ENCODE results near the gene BCAS1. TPM values are rescaled to one million over a fixed set of nuclear protein-coding genes. Genes with fewer than 3 reads are reported as not detected.
"Not testable (repeated sequence)": the region's sequence is repeated elsewhere in the genome, so short reads cannot be mapped to it uniquely, and the experiment has no call there.

The BCAS1 gene
- total and polyA plus RNA-seq, 2 donors = 0.38 to 1.5 TPM

GRCh38 chr20:53932655-53933192, 137.7 kb downstream of the BCAS1 start:
- H3K36me3 ChIP-seq (ENCODE audit: control insufficient read depth in 2 of 2, insufficient read depth in 2 of 2, low read length in 1 of 2); DNase-seq (ENCODE audit: low read depth in 6 of 9, low spot score in 9 of 9); H3K9me3 ChIP-seq (ENCODE audit: control insufficient read depth in 2 of 2, insufficient read depth in 1 of 2, low read length in 1 of 2); H3K4me3 ChIP-seq (ENCODE audit: low read length in 2 of 2); H3K27me3 ChIP-seq (ENCODE audit: control insufficient read depth in 2 of 2, insufficient read depth in 1 of 2, low read length in 1 of 2); H3K27ac ChIP-seq (ENCODE audit: low read depth in 1 of 2, low read length in 1 of 2): not testable (repeated sequence)
- H3K4me1 ChIP-seq (ENCODE audit: control insufficient read depth in 2 of 2, insufficient read depth in 2 of 2, low read length in 2 of 2) = peaks cover 11 to 22% of the 10 kb centered on the region in 2 donors
- 94% methylated on average over 5 of the region's 5 CpGs for WGBS

- peaks cover 11 to 22% of the 10 kb centered on the region in 2 donors for H3K4me1 ChIP-seq (ENCODE audit: control insufficient read depth in 2 of 2, insufficient read depth in 2 of 2, low read length in 2 of 2)
- no peaks in the 10 kb centered on the region for H3K27me3 ChIP-seq (ENCODE audit: control insufficient read depth in 2 of 2, insufficient read depth in 1 of 2, low read length in 1 of 2)
- H3K36me3 ChIP-seq (ENCODE audit: control insufficient read depth in 2 of 2, insufficient read depth in 2 of 2, low read length in 1 of 2) = no peaks in the 10 kb centered on the region
- no peak for DNase-seq (ENCODE audit: low read depth in 6 of 9, low spot score in 9 of 9)
- H3K4me3 ChIP-seq (ENCODE audit: low read length in 2 of 2) = no peak overlapping the region
- no peaks in the 10 kb centered on the region for H3K9me3 ChIP-seq (ENCODE audit: control insufficient read depth in 2 of 2, insufficient read depth in 1 of 2, low read length in 1 of 2)
- WGBS = 95% methylated on average over 1 of the region's 1 CpG
- no peak overlapping the region for H3K27ac ChIP-seq (ENCODE audit: low read depth in 1 of 2, low read length in 1 of 2)
Measured at GRCh38 chr20:53931597-53931996, 138.8 kb downstream of the BCAS1 start.

- Histone ChIP-seq H3K9me3 (ENCODE audit: control insufficient read depth in 2 of 2, insufficient read depth in 1 of 2, low read length in 1 of 2) (no peaks in the 10 kb centered on the region), H3K27ac (ENCODE audit: low read depth in 1 of 2, low read length in 1 of 2) (no peak overlapping the region), H3K4me3 (ENCODE audit: low read length in 2 of 2) (no peak overlapping the region), H3K36me3 (ENCODE audit: control insufficient read depth in 2 of 2, insufficient read depth in 2 of 2, low read length in 1 of 2) (no peaks in the 10 kb centered on the region), H3K4me1 (ENCODE audit: control insufficient read depth in 2 of 2, insufficient read depth in 2 of 2, low read length in 2 of 2) (peaks cover 11 to 22% of the 10 kb centered on the region in 2 donors), H3K27me3 (ENCODE audit: control insufficient read depth in 2 of 2, insufficient read depth in 1 of 2, low read length in 1 of 2) (no peaks in the 10 kb centered on the region)
- WGBS = 93% methylated on average over 3 of the region's 3 CpGs
- no peak for DNase-seq (ENCODE audit: low read depth in 6 of 9, low spot score in 9 of 9)
Measured at GRCh38 chr20:53930651-53931504, 139.5 kb downstream of the BCAS1 start.

GRCh38 chr20:53929974-53930650, 140.3 kb downstream of the BCAS1 start:
- no peaks in the 10 kb centered on the region for H3K9me3 ChIP-seq (ENCODE audit: control insufficient read depth in 2 of 2, insufficient read depth in 1 of 2, low read length in 1 of 2)
- WGBS = 79% methylated on average over 6 of the region's 6 CpGs
- H3K4me3 ChIP-seq (ENCODE audit: low read length in 2 of 2) = no peak overlapping the region
- no peak overlapping the region for H3K27ac ChIP-seq (ENCODE audit: low read depth in 1 of 2, low read length in 1 of 2)
- H3K36me3 ChIP-seq (ENCODE audit: control insufficient read depth in 2 of 2, insufficient read depth in 2 of 2, low read length in 1 of 2) = no peaks in the 10 kb centered on the region
- DNase-seq (ENCODE audit: low read depth in 6 of 9, low spot score in 9 of 9) = no peak
- H3K27me3 ChIP-seq (ENCODE audit: control insufficient read depth in 2 of 2, insufficient read depth in 1 of 2, low read length in 1 of 2) = no peaks in the 10 kb centered on the region
- H3K4me1 ChIP-seq (ENCODE audit: control insufficient read depth in 2 of 2, insufficient read depth in 2 of 2, low read length in 2 of 2) = peaks cover 7 to 15% of the 10 kb centered on the region in 2 donors

- Histone ChIP-seq H3K36me3 (ENCODE audit: control insufficient read depth in 2 of 2, insufficient read depth in 2 of 2, low read length in 1 of 2) (no peaks in the 10 kb centered on the region), H3K27ac (ENCODE audit: low read depth in 1 of 2, low read length in 1 of 2) (no peak overlapping the region)
- 97% methylated on average over 2 of the region's 2 CpGs for WGBS
Measured at GRCh38 chr20:53929399-53929798, 141.0 kb downstream of the BCAS1 start.

GRCh38 chr20:53927990-53928389, 142.4 kb downstream of the BCAS1 start:
- peaks cover 0 to 2% of the 10 kb centered on the region in 2 donors for H3K4me1 ChIP-seq (ENCODE audit: control insufficient read depth in 2 of 2, insufficient read depth in 2 of 2, low read length in 2 of 2)
- 96% methylated on average over 7 of the region's 7 CpGs for WGBS
- no peaks in the 10 kb centered on the region for H3K27me3 ChIP-seq (ENCODE audit: control insufficient read depth in 2 of 2, insufficient read depth in 1 of 2, low read length in 1 of 2)
- no peaks in the 10 kb centered on the region for H3K9me3 ChIP-seq (ENCODE audit: control insufficient read depth in 2 of 2, insufficient read depth in 1 of 2, low read length in 1 of 2)
- no peak overlapping the region for H3K27ac ChIP-seq (ENCODE audit: low read depth in 1 of 2, low read length in 1 of 2)
- no peak for DNase-seq (ENCODE audit: low read depth in 6 of 9, low spot score in 9 of 9)
- H3K36me3 ChIP-seq (ENCODE audit: control insufficient read depth in 2 of 2, insufficient read depth in 2 of 2, low read length in 1 of 2) = no peaks in the 10 kb centered on the region
- H3K4me3 ChIP-seq (ENCODE audit: low read length in 2 of 2) = no peak overlapping the region

More at GRCh38 chr20:53929399-53929798, 141.0 kb downstream of the BCAS1 start:
- peaks cover under 1 to 8% of the 10 kb centered on the region in 2 donors for H3K4me1 ChIP-seq (ENCODE audit: control insufficient read depth in 2 of 2, insufficient read depth in 2 of 2, low read length in 2 of 2)
- H3K9me3 ChIP-seq (ENCODE audit: control insufficient read depth in 2 of 2, insufficient read depth in 1 of 2, low read length in 1 of 2) = no peaks in the 10 kb centered on the region
- DNase-seq (ENCODE audit: low read depth in 6 of 9, low spot score in 9 of 9) = no peak
- no peaks in the 10 kb centered on the region for H3K27me3 ChIP-seq (ENCODE audit: control insufficient read depth in 2 of 2, insufficient read depth in 1 of 2, low read length in 1 of 2)
- no peak overlapping the region for H3K4me3 ChIP-seq (ENCODE audit: low read length in 2 of 2)

GRCh38 chr20:53926428-53927028, 143.9 kb downstream of the BCAS1 start:
- no peak for DNase-seq (ENCODE audit: low read depth in 6 of 9, low spot score in 9 of 9)
- 70% methylated on average over 5 of the region's 5 CpGs for WGBS
- no peaks in the 10 kb centered on the region for H3K27me3 ChIP-seq (ENCODE audit: control insufficient read depth in 2 of 2, insufficient read depth in 1 of 2, low read length in 1 of 2)
- H3K36me3 ChIP-seq (ENCODE audit: control insufficient read depth in 2 of 2, insufficient read depth in 2 of 2, low read length in 1 of 2) = no peaks in the 10 kb centered on the region
- H3K9me3 ChIP-seq (ENCODE audit: control insufficient read depth in 2 of 2, insufficient read depth in 1 of 2, low read length in 1 of 2) = no peaks in the 10 kb centered on the region
- no peak overlapping the region for H3K27ac ChIP-seq (ENCODE audit: low read depth in 1 of 2, low read length in 1 of 2)
- peaks cover 0 to 2% of the 10 kb centered on the region in 2 donors for H3K4me1 ChIP-seq (ENCODE audit: control insufficient read depth in 2 of 2, insufficient read depth in 2 of 2, low read length in 2 of 2)
- H3K4me3 ChIP-seq (ENCODE audit: low read length in 2 of 2) = no peak overlapping the region

GRCh38 chr20:53925651-53926401, 144.6 kb downstream of the BCAS1 start:
- no peak overlapping the region for H3K27ac ChIP-seq (ENCODE audit: low read depth in 1 of 2, low read length in 1 of 2)
- 97% methylated on average over 12 of the region's 12 CpGs for WGBS

More at GRCh38 chr20:53925651-53926401, 144.6 kb downstream of the BCAS1 start:
- Histone ChIP-seq H3K9me3 (ENCODE audit: control insufficient read depth in 2 of 2, insufficient read depth in 1 of 2, low read length in 1 of 2) (no peaks in the 10 kb centered on the region), H3K27me3 (ENCODE audit: control insufficient read depth in 2 of 2, insufficient read depth in 1 of 2, low read length in 1 of 2) (no peaks in the 10 kb centered on the region), H3K36me3 (ENCODE audit: control insufficient read depth in 2 of 2, insufficient read depth in 2 of 2, low read length in 1 of 2) (no peaks in the 10 kb centered on the region), H3K4me3 (ENCODE audit: low read length in 2 of 2) (no peak overlapping the region), H3K4me1 (ENCODE audit: control insufficient read depth in 2 of 2, insufficient read depth in 2 of 2, low read length in 2 of 2) (peaks cover 0 to 4% of the 10 kb centered on the region in 2 donors)
- DNase-seq (ENCODE audit: low read depth in 6 of 9, low spot score in 9 of 9) = no peak

Data from thymus (tissue), 11 donors.